H1 (cell line): ENCODE measurements around the gene NRXN2. TPM values are rescaled to one million over a fixed set of nuclear protein-coding genes. Genes with fewer than 3 reads are reported as not detected.

Source experiments
- CHD7 ChIP-seq: fragments of 300-600 bp; sonication (generic); IDR thresholded peaks from 2 replicates; pipeline ENCODE4 v1.7.1; 2012; ENCODE audit warnings: low read length, moderate library complexity, mild to moderate bottlenecking, inconsistent platforms; ENCODE audit not compliant: insufficient replicate concordance
- EGR1 ChIP-seq: IDR thresholded peaks from 2 replicates; pipeline ENCODE4 v1.6.1; 2011; ENCODE audit warnings: low read depth, low read length, borderline replicate concordance
- FOSL1 ChIP-seq: IDR thresholded peaks from 2 replicates; pipeline ENCODE4 v1.6.1; 2011; ENCODE audit warnings: mild to moderate bottlenecking, low read depth, low read length, moderate library complexity; ENCODE audit not compliant: insufficient read depth
- GABPA ChIP-seq: IDR thresholded peaks from 2 replicates; pipeline ENCODE4 v1.6.1; 2011; ENCODE audit warnings: mild to moderate bottlenecking, low read length, moderate library complexity, borderline replicate concordance; ENCODE audit not compliant: insufficient read depth
- KDM4A ChIP-seq: IDR thresholded peaks from one replicate; pipeline ENCODE4 v1.7.1; 2012; ENCODE audit warnings: low read depth, mild to moderate bottlenecking, moderate library complexity, low read length, inconsistent platforms; ENCODE audit not compliant: severe bottlenecking
- NRF1 ChIP-seq: IDR thresholded peaks from 2 replicates; pipeline ENCODE4 v1.6.1; 2011; ENCODE audit warnings: mild to moderate bottlenecking, low read depth, low read length, improper control_type of control experiment
- RBBP5 ChIP-seq: IDR thresholded peaks from 2 replicates; pipeline ENCODE4 v1.7.1; 2012; ENCODE audit warnings: low read depth, mild to moderate bottlenecking, inconsistent platforms, low read length, moderate library complexity, borderline replicate concordance
- RNF2 ChIP-seq: fragments of 200-900, 300-1000 bp; sonication (generic); IDR thresholded peaks from 2 replicates; pipeline ENCODE4 v1.7.1; 2016; ENCODE audit warnings: borderline replicate concordance, low read depth, mild to moderate bottlenecking, antibody characterized with exemption, low read length; ENCODE audit not compliant: poor library complexity, severe bottlenecking; ENCODE audit errors: missing control alignments
- SP4 ChIP-seq: IDR thresholded peaks from 2 replicates; pipeline ENCODE4 v1.6.1; 2012; ENCODE audit warnings: low read length, inconsistent platforms
- TBP ChIP-seq: IDR thresholded peaks from 2 replicates; pipeline ENCODE4 v1.6.1; 2011; ENCODE audit warnings: low read depth, low read length, improper control_type of control experiment
- polyA plus RNA-seq, 7 experiments: library from polyadenylated mRNA; depleted of rRNA in 3 of 7; stranded (reverse) in 5 of 7; unstranded in 2 of 7; fragments of >200 nt in 5 of 7; fragments of 200-250 nt in 2 of 7; gene quantifications; 1 replicate in 5 of 7; 2 replicates in 1 of 7; 4 replicates in 1 of 7; pipeline versions ENCODE4 v1.2.1 to v1.2.3, GENCODE V29; 2011 to 2013; ENCODE audit warnings: missing spikeins in 2 of 7, mixed read lengths in 2 of 7
- total RNA-seq: library from RNA; stranded (reverse); fragmentation: NEBNext Ultra II Directional; extraction: Animal tissue kit (Norgen Biotek cat#: 25700); gene quantifications from 2 replicates; pipeline ENCODE4 v1.2.1, GENCODE V29; 2021

The NRXN2 gene
- total and polyA plus RNA-seq, 2 of the 8 experiments (the other 6 are each of a cell fraction or from before 2014, with no cell fraction given), result 1.3 to 11.5 TPM

- TF ChIP-seq CHD7, result no peak
- TF ChIP-seq GABPA, result no peak
- no peak for TF ChIP-seq NRF1
- TF ChIP-seq SP4, result no peak
- no peak for TF ChIP-seq RBBP5
- TF ChIP-seq FOSL1, result no peak
- no peak for TF ChIP-seq RNF2
- TF ChIP-seq KDM4A, result no peak
- no peak for TF ChIP-seq EGR1
- TF ChIP-seq TBP, result no peak
Measured at GRCh38 chr11:64614917-64615316, 108.1 kb downstream of the NRXN2 start (continued).
